GM19240 (cell line): Measurements from ENCODE around the gene GRIP2.

ENCODE experiments used
- DNase-seq: peaks from one replicate; pipeline ENCODE4 v3.0.0; 2011; ENCODE audit warnings: low spot score; ENCODE audit not compliant: insufficient read length

Gene GRIP2

DNA sequence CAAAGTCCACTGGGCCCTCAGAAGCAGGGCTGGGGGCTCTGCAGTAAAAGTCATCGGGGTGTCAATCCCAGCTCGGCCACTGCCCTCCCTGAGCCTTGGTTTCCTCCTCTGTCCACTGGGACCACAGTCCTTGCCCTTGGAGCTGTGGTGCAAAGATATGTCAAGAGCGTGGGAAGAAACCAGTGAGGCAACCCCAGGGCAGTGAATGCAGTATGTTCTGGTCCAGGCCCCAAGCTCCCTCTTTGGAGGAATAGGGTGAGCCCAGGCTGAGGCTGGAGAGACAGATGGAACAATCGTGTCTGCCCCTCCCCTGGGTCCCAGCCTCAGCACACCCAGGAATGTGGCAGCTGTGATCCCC is 779 bp downstream of the GRIP2 start:
- no peak for DNase-seq

DNA sequence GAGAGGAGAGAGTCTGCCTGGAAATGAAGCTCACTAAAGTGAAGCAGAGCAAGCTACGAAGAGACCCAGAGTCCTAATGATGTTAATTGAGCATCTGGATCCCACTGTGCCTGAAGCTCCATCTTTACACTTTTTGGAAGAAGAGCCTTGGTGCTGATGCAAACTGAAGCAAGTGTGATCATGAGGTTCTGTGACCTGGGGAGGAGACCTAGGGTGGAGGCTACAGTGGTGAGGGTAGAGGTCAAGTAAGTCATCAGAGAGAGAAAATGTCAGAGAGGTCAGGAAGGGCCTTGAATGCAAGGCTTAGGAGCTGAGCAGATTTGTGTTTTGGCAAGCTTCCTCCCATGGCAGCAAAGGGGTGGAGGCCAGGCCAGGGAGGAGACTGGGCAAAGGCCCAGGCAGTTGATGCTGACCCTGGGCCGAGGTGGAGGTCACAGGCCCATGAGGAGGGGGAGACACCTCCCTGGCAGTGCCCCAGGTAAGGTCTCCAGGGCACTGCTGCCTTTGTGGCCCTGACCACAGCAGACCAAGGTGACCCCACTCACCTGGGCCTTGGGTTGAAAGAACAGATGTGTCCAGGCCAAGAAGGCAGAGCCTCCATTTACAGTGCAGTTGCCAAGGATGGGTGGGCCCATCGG is 1.6 kb downstream of the GRIP2 start:
- no peak for DNase-seq

DNA sequence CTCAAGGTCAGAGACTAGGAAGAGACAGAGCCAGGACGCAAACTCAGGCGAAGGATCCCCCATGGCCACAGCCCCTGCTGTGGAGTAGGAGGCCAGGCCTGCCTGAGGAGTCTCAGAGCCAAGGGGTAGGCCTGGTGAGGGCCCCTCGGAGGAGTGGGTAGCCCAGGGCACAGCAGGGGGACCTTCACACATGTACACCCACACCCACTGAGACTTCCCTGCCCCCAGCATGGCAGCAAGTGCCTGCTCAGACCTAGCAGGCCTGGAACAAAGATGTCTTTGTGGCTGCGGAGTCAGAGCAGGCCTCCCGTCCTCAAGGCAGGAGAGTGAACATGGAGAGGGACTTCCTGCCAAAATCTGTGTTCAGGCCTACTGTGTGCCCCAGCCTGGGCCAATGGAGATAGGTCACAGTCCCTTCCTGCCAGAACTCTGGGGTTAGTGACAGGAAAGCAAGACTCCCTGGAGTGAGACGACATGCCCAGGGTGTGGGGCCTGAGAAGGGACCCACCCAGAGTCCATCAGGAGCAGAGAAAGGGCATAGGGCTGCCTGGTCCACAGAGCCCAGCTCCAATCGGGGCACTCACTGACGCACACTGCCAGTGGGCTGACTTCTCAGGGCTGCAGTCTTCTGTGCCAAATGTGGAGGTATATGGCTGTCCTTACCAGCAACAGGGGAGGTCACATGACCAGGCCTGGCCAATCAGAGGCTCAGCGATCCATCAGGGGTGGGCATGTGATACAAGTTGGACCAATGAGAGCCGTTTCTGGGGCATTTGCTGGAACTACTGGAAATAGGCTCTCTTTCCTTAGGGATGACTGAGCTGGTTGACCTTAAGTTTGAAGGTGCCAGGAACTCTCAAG is 2.3 kb downstream of the GRIP2 start:
- no peak for DNase-seq

- DNase-seq: no peak
These were observed 3.1 kb downstream of the GRIP2 start for GRCh38 chr3:14536837-14537589.

DNA sequence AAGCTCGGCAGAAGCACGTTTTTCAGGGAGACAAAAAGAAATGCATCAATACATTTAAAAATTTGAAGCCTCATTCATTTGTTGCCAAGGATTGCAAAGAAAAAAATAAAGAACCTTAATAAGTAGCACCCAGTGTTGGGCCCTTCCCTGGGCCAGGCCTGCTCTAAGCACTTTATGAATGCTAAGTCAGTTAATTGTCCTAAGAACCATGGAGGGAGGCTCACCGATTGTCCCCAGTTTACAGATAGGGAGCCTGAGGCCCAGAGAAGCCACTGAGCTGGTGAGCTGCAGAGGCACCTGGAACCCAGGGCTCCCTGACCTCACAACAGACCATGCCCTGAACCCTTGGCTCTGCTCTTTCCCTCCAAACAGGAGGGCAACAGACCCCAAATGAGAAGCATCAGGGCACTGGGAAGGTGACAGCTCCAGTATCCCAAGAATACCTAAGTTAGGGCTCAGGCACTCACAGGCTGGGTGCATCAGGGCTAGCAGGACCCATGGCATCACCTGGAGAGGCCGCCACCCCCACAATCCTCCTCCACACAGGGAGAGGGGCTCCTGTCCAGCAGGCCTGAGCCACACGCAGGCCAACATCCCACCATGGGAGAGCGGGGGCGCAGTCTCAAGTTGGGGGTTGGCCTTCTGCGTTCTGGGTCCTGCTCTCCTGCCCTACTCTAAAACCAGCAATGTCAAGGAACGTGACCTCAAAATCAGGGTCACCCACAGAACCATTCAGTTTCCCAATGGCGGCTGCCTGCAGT is 3.9 kb downstream of the GRIP2 start:
- no peak for DNase-seq

DNA sequence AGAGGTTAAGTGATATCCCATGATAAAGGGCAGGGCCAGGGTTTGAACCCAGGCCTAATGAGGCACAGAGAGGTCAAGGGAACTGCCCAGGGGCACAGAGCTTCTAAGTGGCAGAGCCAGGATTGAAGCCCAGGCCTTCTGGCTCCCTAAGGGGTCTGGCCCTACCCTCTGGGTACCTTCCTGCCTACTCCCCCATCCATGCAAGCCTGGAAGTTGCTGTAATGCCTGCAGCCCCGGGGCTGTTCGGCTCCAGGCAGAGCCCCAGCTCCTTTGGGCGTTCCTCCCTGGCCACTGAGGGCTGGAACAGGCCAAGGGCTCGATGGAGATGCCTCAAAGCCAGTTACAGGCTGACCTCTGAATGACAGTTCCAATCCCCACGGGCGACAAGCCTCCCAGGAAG is 4.5 kb downstream of the GRIP2 start:
- no peak for DNase-seq

GRCh38 chr3:14534516-14535191 is 5.5 kb downstream of the GRIP2 start:
- no peak for DNase-seq

DNA sequence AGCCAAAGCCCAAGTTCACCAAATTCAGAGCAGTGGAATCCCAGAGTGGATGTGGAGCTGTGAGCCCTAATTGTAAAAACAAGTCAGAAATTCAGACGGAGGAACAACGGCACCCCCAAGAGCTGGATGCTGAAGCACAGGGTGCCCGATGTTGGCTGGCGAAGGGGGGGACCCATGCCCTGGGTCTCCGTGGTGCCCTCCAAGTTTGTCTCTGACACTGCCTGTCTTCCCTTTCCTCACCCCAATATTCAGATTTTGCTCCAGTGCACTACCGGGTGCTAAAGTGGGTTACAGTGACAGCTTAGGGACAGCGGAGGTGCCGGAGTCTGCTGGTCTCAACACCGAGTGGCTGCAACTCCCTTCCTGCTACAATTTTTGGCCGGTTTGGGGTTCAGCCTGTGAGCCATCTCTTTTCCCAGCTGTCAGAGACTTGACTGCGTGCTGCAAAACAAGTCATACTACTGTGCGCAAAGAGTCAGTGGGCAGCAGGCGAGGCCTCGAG is 6.6 kb downstream of the GRIP2 start:
- DNase-seq: no peak

DNA sequence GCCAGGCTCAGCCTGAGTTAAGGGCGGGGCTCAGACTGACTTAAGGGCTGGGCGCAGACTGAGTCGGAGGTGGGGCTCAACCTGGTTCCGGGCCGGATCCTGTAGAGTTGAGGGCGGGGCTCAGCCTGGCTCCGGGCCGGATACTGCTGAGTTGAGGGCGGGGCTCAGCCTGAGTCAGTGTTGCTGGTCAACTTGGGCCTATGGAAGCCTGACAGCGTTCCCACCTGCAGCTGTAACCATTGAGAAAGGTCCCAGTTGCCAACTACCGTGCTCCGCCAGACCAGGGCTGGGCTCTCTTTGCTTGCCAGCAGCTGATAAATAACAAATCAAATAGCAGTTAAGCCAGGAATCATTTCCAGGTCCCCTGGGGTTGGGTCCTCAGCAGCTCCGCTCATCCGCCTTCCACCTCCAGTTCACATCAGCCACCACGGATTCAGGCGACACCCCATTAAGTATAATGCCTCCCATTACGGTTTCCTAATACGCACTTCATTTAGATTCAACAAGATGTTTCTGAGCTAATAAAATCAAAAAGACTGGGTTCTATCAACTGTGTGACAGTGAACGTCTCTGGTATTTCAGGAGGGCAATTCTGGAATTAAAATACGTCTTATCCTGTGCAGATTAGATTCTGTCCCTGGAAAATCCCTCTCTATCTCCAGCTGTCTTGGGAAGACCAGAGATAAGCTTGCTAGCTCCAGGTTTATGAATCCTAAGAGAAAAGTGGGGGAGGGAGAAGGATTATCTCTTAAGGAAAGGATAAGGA is 7.3 kb downstream of the GRIP2 start:
- no peak for DNase-seq

- DNase-seq: no peak
These were observed 8.2 kb downstream of the GRIP2 start for GRCh38 chr3:14531856-14532395.

DNA sequence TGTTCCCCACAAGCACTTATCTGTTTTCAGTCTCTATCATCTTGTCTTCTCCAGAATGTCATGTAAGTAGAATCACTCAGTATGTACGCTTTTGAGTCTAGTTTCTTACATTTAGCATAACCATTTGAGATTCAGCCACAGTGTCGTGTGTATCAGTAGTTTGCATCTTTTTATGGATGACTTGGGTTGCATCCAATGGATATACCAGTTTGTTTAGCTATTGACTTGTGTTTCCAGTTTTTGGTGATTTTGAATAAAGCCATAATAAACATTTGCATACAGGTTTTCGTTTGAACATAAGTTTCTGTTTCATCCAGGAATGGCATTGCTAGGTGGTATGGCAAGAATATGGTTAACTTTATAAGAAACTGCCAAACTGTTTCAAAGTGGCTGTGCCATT is 12.1 kb downstream of the GRIP2 start:
- DNase-seq: no peak

- DNase-seq: no peak
These were observed 14.2 kb downstream of the GRIP2 start for GRCh38 chr3:14525685-14526631.

DNA sequence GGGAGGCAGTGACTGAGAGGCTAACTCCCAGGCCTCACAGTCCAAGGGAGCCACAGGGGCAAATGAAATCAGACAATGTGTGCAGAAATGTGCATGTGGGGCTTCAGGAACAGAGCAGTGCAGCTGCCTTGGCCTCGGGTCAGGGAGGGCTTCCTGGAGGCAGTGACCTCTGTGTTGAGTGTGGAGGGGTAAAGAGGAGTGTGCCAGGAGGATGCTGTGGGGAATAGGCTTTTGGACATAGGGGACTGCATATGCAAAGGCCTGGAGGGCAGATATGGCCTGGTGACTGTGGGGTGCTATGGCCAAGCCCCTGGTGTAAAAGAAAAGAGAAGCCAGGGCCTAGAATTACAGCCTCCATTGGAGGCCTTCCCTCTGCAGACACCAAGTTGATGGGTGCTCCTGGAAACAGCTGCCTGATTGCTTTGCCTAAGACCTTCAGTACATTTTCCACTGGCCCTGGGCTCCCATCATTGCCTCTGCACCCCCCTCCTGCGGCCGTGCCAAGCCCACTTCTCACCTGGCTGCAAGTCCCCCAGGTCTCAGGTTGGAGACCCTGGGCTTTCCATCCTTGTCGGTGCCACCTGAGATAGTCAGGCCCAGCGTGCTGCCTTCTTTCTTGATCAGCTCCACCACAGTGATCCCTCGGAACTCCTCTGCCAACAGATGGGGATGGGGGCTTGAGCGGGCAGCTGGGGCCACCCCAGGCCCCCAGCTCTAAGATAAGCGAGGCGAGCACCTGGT is 15.1 kb downstream of the GRIP2 start:
- DNase-seq: no peak

DNA sequence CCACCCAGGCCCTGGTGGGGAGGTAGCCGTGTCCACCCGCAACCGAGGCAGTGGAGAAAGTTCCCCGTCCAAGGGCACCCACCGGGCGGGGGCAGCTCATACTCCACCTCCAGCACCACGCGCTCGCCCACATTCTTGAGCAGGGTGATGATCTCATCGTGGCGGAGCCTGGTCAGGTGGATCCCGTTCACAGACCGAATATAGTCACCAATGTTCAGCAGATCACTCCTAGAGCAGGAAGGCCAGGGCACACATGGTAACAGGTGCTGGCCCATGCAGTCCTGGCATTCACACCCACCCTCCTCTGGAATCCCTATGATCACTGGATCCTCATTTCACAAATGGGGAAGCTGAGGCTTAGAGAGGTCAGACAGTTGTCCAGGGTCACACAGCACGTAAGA is 15.8 kb downstream of the GRIP2 start:
- DNase-seq: no peak

- no peak for DNase-seq
These were observed 16.4 kb downstream of the GRIP2 start for GRCh38 chr3:14523792-14524191.

DNA sequence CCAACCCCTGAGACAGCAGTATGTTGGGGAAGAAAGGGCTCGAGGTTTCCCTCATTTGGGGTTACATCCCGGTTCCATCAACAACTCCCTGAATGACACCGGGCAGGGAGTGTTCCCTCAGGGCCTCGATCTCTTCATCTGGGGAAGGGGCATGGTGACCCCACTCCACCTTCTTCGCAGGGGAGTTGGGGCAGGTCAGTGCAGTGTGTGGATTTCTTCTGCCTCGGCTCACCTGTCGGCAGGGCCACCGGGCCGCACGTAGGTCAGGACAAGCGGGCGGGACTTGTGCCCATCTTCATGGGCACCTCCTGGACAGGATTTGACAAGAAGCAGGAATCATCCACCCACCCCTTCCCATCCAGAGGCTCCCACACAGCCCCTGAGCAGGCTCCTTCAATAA is 17.4 kb downstream of the GRIP2 start:
- DNase-seq: no peak

DNA sequence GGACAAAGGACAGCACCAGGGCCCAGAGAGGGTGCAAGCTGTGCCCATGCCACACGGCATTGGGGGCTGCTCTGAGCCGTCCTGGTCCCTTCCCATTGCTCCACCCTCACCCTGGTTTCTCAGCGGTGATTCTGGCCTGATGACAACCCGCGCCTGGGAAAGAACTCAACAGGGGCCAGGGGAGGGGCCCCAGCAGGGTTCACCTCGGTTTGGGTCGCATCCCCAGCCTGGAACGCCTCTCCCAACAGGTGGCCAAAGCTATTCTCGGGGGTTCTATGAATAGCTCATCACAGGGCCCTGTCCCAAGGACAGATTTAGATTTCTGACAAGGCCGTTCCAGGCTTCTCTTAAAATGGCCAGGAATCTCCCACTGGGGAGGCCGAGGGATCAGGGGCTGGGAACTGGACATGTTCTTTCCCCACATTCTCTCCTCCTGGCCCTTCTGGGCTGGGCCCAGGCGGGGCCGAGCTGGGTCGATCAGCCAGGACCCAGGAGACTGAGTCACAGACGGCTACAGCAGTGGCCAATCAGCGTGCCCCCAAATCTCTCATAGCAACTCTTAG is 17.9 kb downstream of the GRIP2 start:
- DNase-seq: no peak

DNA sequence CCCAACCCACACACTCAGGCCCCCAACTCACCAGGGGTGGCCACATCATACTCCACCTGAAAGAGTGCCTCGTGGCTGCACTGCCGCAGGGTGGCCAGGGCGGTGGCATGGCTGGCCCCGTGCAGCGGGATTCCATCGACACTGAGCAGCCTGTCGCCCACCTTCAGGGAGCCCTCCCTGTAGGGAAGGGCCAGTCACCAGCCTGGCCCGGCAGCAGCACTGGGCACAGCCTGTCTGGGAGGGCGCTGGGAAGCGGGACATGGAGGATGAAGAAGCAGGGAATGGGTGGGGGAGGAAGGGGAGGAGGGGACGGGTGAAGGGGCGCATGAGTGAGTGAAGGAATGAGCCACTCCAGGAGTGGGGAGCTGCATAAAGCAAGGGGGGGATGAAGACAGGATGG is 18.5 kb downstream of the GRIP2 start:
- no peak for DNase-seq
